GM19438 (cell line): Measurements from ENCODE around the gene MBD3L1.

Experiments used
- ATAC-seq: cut with Tn5 transposase; IDR thresholded peaks from one replicate; pipeline ENCODE4 v1.9.1; 2021; ENCODE audit warnings: low read depth; ENCODE audit not compliant: unreplicated experiment

MBD3L1 gene

DNA sequence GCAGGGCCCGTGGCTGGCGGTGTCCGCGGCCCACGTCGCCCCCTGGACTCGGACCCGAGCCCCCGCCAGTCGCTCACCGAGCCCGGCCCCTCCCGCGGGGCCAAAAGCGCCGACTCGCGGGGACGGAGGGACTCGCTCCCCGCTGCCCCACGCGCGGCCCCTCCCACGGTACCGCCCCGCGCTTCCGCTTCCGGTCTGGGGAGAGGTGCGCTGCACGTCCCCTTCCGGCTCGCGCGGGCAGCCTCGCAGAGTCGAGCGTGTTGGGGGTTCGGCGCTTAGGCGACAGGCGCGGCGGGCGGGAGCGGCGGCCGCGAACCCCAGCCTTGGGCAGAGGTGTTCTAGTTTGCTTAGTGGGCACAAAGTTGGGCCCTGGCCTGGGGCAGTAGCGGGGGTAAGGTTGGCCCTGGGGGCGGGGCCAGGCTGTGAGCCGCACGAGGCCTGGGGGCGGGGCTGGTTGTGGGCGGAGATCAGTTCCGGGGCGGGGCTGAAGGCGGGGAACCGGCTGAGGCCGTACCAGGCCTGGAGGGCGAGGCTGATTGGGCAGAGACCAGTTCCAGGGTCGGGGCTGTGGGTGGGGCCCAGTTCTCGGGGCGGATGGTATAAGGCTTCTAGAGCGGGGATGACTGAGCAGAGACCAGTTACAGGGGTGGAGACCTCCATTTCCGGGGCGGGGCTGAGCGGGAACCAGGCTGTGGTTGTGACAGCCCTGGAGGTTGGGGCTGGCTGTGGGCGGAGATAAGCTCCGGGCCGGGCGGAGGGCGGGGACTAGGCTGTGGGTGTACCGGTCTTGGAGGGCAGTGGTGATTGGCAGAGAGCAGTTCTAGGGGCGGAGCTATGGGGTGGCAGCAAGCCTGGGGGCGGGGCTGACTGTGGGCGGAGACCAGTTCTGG, at the start of gene MBD3L1, which contains the start of gene ZNF558:
Gene MBD3L1 (plus strand): TSS at position 246 of the 890 bp plus-strand sequence. CDS start 10,302 bp downstream, outside the sequence.
Gene ZNF558 (minus strand): TSS at position 173 of the 890 bp plus-strand sequence. CDS start 9,645 bp downstream, outside the sequence.
- ATAC-seq = peak; percentile 90

DNA sequence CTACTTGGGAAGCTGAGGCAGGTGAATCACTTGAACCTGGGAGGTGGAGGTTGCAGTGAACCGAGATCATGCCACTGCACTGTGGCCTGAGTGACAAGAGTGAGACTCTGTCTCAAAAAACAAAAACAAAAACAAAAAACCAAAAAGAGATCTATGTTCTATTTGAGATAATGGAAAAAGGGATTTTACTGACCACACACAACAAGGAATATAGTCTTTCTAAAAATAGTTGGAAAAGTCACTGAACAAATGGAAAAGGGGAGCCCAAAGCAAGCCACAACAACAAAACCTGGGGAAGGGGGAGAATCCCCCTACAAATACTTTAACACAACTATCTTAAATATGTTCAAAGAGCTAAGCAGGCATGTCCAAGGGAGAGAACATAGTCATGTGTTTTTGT, 37.4 kb upstream of the MBD3L1 start:
- ATAC-seq = no peak

DNA sequence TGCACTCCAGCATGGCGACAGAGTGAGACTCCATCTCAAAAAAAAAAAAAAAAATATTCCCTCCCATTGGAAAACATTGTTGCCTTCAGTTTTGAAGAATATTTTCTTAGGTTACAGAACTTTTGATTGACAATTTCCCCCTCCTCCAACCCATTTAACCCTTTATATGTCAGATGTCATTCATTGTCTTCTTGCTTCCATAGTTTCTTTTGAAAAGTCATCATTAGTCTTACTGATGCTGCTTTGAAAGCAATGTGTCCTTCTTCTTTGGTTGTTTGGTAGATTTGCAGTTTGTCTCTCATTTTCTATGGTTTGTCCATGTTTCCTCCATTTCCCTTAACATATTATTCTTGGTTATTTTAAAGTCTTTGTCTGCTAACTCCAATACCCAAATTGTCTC, 25.5 kb upstream of the MBD3L1 start:
- ATAC-seq = no peak

DNA sequence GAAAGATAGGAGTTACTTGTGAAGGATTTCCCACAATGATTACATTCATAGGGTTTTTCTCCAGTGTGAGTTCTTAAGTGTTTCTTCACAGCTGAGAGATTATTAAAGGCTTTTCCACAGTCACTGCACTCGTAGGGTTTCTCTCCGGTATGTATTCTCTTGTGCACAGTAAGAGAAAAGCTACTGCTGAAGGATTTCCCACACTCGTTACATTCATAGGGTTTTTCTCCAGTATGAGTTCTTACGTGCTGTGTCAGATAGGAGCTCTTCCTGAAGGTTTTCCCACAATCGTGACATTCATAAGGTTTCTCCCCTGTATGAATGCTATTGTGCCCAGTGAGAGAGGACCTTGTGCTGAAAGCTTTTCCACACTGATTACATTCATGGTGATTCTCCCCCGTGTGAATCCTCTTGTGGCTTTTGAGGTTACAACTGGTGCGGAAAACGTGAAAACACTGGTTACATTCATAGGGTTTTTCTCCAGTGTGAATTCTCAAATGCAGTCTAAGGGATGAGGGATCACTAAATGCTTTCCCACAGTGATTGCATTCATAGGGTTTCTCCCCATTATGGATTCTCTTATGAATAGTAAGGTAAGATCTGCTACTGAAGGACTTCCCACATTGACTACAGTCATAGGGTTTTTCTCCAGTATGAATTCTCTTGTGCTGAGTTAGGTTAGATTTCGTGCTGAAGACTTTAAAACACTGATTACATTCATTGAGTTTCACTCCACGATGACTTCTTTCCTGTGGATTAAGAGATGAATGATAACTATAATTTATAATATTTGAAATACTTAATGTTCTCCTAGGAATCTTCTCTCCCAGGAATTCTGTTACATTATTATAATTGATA, 20.6 kb upstream of the MBD3L1 start:
- no peak for ATAC-seq

DNA sequence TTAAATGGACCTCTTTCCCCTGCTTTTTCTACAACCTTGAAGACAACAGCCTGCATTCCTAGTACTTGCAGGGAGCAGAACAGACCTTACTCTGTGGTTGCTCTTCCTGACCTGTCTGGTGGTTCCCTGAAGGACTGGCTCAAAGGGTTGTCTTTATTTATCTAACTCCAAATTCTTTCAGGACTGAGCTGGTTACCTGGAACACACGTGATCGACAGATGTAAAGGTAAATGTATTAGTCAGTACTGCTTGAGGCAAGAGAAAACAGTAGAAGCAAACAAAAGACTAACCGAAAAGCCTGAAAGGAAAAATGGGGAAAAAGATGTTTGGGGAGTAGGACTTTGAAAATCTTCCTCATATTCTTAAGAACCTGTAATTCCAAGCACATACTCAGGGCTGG, 18.0 kb upstream of the MBD3L1 start:
- no peak for ATAC-seq

DNA sequence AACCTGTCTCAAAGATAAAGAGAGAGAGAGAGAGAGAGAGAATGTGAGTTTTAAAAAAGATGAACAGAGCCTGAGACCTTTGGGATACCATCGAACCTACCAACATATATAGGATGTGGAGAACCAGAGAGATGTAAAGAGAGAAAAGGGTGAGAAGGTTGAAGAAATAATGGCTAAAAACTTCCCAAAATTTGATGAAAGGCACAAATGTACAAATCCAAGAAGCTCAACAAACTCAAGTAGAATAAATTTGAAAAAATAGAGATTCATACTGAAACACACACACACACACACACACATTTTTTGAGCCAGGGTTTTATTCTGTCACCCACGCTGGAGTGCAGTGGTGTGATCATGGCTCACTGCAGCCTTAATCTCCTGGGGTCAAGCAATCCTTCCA, 16.4 kb upstream of the MBD3L1 start:
- no peak for ATAC-seq

DNA sequence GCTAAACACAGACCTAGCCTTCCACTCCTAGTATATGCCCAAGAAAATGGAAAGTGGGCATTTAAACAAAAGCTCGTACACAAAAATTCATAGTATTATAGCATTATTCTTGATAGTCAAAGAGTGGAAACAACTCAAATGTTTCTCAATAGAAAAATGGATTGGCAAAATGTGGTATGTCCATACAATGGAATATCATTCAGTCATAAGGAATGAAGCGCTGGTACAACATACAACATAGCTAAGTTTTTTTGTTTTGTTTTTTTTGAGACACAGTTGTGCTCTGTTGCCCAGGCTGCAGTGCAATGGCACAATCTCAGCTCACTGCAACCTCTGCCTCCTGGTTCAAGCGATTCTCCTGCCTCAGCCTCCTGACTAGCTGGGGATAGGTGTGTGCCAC, 11.9 kb upstream of the MBD3L1 start:
- ATAC-seq = no peak

DNA sequence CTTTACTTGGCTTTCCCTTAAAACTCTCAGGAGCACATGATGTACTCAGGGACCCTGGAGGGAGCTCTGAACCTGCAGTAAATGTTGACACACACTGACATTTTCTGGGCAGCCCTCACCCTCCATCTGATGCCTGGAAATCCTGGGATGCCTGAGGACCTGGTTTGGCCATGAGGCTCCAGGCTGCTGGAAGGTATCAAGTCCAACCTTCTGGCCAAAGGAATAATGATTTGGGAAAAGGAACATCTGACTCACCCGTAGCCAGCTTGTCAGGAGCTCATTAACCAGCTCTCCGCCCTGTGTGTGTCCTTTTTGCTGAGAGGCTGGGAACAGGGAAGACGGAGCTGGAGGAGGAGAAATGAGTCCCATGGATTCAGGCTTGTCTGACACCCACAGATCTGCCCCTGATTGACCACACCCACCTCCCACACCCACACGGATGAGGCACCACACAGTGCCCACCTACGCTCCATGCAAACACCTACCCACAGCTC, 10.4 kb upstream of the MBD3L1 start:
- ATAC-seq = no peak

DNA sequence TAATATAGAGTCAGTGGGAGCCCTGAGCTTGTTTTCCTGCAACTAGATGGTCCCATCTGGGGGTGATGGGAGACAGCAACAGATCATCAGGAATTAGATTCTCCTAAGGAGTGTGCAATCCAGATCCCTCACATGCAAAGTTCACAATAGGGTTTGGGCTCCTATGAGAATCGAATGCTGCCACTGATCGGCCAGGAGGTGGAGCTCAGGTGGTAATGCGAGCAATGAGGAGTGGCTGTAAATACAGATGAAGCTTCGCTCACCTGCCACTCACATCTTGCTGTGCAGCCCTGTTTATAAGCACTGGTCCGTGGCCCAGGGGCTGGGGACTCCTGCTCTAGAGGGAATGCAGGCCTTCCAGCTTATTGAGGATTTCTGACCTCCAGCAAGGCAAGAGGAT, 5.8 kb upstream of the MBD3L1 start:
- no peak for ATAC-seq

DNA sequence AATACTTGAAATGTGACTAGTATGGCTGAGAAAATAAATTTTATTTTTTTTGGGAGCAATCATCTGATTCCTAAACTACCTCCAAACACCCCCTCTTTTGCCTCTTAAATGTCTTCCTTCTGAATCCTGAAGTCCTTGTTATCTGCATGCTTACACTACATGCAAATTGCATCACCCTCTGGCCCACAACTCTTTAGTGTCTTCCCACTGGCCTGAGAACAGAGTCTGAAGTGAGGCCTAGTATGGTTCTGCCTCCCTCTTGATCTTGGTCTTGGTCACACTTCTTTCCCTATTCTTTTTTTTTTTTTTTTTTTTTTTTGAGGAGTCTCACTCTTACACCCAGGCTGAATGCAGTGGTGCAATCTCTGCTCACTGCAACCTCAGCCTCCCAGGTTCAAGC, 4.9 kb upstream of the MBD3L1 start:
- no peak for ATAC-seq

DNA sequence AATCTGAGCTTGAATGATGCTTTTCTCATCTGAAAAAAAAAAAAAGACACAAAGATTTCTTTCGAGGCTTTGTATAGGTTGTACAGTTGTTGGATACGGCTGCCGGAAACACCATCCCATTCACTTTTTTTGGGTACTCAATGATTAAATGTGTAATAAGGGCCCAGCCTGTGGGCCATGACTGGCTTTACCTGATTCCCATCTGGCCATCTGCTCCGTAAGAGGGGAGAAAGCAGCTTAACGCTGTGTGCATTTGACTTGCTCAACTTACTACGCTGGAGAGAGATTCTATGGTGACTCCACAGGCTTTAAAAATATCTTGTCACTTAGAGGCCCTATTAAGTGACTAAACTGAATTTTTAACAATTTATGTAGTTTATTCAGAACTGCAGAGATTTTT, 804 bp upstream of the MBD3L1 start:
- no peak for ATAC-seq

DNA sequence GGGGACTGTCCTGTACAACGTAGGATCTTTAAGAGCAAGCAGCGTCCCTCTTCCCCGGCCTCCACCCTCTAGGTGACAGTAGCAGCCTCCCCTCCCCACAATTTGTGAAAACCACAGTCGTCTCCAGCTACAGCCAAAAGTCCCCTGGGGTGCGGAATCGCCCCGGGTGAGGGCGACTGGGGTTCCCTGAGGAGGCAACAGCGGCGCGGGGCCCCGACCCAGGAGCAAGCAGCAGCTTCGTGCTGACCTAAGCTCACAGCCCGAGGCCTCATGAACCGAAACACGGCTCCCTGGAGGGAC, 395 bp upstream of the MBD3L1 start:
- peak; percentile 16 for ATAC-seq

DNA sequence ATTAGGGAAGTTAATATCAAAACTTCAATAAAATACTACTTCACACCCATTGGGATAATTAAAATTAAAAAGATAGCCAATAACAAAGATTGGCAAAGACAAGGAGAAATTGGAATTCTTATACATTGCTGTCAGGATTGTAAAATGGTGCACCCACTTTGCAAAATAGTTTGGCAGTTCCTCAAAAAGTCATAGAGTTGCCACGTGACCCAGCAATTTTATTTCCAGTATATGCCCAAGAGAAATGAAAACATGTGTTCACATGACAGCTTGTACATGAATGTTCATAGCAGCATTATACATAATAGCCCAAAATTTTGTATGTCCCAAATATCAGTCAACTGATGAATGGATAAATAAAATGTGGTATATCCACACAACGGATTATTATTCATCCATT, 3.3 kb downstream of the MBD3L1 start:
- no peak for ATAC-seq

DNA sequence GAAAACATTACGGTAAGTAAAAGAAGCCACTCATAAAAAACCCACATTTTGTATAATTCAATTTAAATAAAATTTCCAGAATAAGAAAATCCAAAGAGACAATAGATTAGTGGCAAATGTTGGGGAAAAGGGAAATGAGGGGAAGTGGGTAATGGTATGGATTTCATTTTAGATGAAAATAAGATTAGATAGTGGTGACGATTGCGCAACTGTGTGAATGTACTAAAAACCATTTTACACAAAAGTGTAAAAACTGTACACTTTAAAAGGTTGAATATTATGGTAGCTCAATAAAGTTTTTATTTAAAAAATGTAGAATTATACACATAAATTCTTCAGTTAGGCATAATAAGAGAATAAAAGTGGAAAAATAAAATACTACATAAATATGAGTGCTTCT, 3.7 kb downstream of the MBD3L1 start:
- ATAC-seq = no peak

DNA sequence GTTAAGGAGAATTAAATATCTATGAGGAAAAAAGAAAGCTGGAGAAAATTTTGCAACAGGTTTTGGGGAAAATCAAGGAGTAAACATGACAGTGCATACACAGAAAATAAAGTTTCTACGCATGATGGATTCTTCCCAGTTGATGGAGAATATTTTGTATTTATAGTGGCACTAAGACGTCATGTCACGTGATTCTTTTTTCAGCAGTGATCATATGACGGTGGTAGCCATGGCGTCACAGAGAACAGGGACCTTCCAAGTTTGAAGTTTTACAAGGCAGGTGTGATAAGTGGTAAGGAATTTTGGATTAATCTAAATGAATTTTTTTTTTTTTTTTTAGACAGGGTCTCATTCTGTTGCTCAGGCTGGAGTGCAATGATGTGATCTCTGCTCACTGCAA, 8.5 kb downstream of the MBD3L1 start:
- ATAC-seq = no peak

DNA sequence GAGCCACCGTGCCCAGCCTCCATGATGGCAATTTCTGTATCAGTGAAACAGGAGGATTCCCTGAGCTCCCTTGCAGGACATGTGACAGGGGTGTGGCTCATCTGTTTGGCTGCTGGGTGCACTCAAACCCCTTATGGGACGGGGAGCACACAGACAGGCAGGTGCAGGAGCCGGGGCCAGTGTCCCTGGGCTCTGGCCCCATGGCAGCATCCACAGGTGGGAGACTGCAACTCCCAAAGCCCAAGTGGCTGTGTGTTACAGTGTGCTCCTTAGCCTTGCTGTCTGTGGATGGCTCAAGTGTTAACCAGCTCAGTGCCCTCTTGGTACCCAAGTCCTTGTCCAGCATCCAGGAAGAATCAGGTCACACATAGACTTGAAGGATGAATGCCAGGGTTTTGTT, 14.6 kb downstream of the MBD3L1 start:
- ATAC-seq = no peak

DNA sequence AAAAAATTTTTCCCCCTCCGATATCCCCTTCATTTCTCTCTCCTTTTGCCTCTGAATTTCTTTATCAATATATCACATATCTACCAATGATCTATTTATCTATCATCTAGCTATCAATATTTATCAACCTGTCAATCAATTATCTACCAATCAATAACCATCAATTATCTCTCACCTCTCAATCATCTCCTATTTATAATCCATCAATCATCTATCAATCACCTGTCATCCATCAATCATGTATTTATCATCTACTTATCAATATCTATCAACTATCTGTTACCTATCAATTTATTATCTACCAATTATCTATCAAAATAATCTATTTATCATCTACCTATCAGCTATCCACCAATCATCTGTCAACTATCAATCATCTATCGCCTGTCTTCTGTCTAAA, 17.1 kb downstream of the MBD3L1 start:
- ATAC-seq = no peak

DNA sequence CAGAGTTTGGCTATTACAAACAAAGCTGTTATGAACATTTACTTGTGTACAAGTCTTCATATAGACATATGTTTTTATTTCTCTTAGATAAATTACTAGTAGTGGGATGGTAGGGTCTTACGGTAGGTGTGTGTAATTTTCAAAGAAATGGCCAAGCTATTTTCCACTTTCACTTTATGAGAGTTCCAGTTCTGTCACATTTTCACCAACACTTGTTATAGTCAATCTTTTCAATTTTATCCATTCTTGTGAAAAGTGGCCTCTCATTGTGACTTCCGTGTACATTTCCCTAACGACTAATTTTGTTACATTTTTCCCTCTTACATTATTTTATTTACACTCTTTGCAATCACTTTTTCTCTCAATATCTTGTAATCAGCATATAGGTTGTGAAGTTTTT, 18.3 kb downstream of the MBD3L1 start:
- ATAC-seq = no peak

DNA sequence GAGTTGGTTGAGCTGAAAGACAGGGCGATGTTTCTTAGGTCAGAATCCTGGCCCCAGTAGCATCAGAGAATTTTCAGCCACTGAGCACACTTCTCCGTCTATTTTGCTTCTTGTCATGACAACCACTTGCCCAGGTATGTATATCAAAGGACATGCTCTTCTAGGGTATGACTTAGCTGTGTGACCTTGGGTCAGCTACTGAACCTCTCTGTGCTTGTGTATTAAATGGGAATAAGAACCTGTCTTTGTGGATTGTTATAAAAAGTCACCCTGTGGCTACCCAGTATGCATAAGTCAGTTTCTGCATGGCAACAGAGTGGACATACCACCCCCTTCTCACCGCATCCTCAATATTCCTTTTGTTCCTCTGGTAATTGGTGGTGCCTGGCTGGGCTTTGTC, 26.1 kb downstream of the MBD3L1 start:
- ATAC-seq = no peak

DNA sequence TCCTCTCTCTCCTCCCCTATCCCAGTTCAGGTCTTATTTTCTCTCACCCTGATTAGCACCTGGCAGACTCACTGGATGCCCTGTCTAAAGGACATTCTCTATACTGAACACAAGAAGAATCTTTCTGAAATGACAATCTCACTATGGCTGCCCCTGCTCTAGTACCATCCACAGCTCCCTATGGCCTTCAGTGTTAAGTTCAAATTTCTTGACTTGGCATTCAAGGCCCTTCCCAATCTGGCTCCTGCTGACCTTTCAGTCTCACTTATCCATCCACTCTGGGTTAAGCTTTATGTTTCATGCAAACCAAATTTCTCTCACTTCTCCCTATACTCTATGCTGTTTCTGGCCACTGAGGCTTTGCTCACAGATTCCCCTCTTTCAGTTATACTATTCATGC, 34.2 kb downstream of the MBD3L1 start:
- ATAC-seq = no peak

DNA sequence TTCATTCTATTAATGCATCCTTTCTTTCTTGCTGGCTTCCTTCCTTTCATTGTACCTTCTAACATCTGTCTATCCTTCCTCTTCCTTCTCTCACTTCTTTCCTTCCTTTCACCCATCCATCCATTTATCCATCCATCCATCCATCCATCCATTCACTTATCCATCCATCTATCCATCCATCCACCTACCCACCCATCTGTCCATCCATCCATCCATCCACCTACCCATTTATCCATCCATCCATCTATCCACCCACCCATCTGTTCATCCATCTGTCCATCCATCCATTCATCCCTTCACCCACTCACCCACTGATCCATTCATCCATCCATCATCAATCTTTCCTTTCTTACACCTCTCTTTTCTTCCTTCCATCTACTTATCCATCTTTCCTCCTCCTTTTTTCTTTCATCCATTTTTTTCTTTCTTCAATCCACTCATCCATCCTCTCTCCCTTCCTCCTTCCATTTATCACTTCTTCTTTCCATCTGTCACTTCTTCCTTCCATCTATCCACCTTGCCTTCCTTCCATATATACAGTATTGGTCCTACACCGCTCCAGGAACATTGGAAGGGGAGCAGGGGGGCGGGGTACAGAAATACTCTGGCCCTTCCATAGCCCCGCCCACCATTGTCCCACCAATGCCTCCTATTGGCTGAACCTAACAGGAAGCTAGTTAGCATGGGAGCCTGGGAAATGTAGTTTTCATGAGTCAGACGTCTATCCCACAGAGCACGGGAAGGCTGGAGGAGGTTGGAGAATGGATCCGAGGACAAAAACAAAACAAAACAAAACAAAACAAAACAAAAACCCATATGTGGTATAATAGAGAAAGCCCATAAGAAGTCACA, 45.9 kb downstream of the MBD3L1 start:
- ATAC-seq = no peak
